Measurements from ENCODE around the gene ZNF462.
"Not testable (repeated sequence)": the region's sequence is repeated elsewhere in the genome, so short reads cannot be mapped to it uniquely, and the experiment has no call there.

Gene ZNF462

GRCh38 chr9:106981396-106982287, 118.7 kb downstream of the ZNF462 start:
- Histone ChIP-seq H3K4me3 (no peak overlapping the region), H3K4me1 (no peaks in the 10 kb centered on the region), H3K9me3 (no peaks in the 10 kb centered on the region), H3K9ac (no peak overlapping the region), H4K20me1 (no peaks in the 10 kb centered on the region), H3K27me3 (no peaks in the 10 kb centered on the region), H3K4me2 (no peak overlapping the region), H3K36me3 (peaks cover 29% of the 10 kb centered on the region), H3K27ac (no peak overlapping the region)
- TF ChIP-seq Cebpa-rat (IDR thresholded peaks at IDR 0.05), result no peak

GRCh38 chr9:106982636-106983035, 119.7 kb downstream of the ZNF462 start:
- H3K4me2 ChIP-seq, result no peak overlapping the region
- no peak overlapping the region for H3K27ac ChIP-seq
- no peak overlapping the region for H3K4me3 ChIP-seq
- H4K20me1 ChIP-seq, result no peaks in the 10 kb centered on the region
- H3K36me3 ChIP-seq, result peaks cover 20% of the 10 kb centered on the region; the same call in 1 of the 2 replicates
- H3K4me1 ChIP-seq, result no peaks in the 10 kb centered on the region
- no peaks in the 10 kb centered on the region for H3K27me3 ChIP-seq
- no peak overlapping the region for H3K9ac ChIP-seq
- no peak for TF ChIP-seq Cebpa-rat (IDR thresholded peaks at IDR 0.05)
- no peaks in the 10 kb centered on the region for H3K9me3 ChIP-seq

GRCh38 chr9:106983346-106983745, 120.4 kb downstream of the ZNF462 start:
- Histone ChIP-seq H3K27ac (no peak overlapping the region), H3K36me3 (peaks cover 25% of the 10 kb centered on the region)

GRCh38 chr9:106989904-106990303, 126.9 kb downstream of the ZNF462 start:
- H3K9me3 ChIP-seq, H3K27ac ChIP-seq, H3K4me2 ChIP-seq, H3K27me3 ChIP-seq, H3K9ac ChIP-seq, H3K4me1 ChIP-seq, H4K20me1 ChIP-seq, H3K4me3 ChIP-seq: not testable (repeated sequence)
- H3K36me3 ChIP-seq, result peaks cover 23% of the 10 kb centered on the region

More at GRCh38 chr9:106983346-106983745, 120.4 kb downstream of the ZNF462 start:
- no peak for TF ChIP-seq Cebpa-rat (IDR thresholded peaks at IDR 0.05)
- Histone ChIP-seq H3K4me1 (no peaks in the 10 kb centered on the region), H4K20me1 (no peaks in the 10 kb centered on the region), H3K4me3 (no peak overlapping the region), H3K9me3 (0 out of 2 replicates have a peak, but pooled peaks cover 5% of the 10 kb centered on the region), H3K9ac (no peak overlapping the region), H3K27me3 (no peaks in the 10 kb centered on the region), H3K4me2 (no peak overlapping the region)

- no peak overlapping the region for H3K27ac ChIP-seq
- H3K36me3 ChIP-seq, result peaks cover 19% of the 10 kb centered on the region
- H3K4me1 ChIP-seq, result no peaks in the 10 kb centered on the region
- H3K4me3 ChIP-seq, result no peak overlapping the region
- no peak for TF ChIP-seq Cebpa-rat (IDR thresholded peaks at IDR 0.05)
- no peak overlapping the region for H3K9ac ChIP-seq
- 0 out of 2 replicates have a peak, but pooled peaks cover 6% of the 10 kb centered on the region for H3K9me3 ChIP-seq
- no peak overlapping the region for H3K4me2 ChIP-seq
- no peaks in the 10 kb centered on the region for H4K20me1 ChIP-seq
- H3K27me3 ChIP-seq, result no peaks in the 10 kb centered on the region
Measured at GRCh38 chr9:106992186-106992585, 129.2 kb downstream of the ZNF462 start.

- Histone ChIP-seq H3K4me3 (no peak overlapping the region), H3K36me3 (peaks cover 11% of the 10 kb centered on the region), H3K27ac (no peak overlapping the region), H3K4me1 (no peaks in the 10 kb centered on the region), H4K20me1 (no peaks in the 10 kb centered on the region), H3K27me3 (no peaks in the 10 kb centered on the region), H3K9me3 (no peaks in the 10 kb centered on the region), H3K4me2 (no peak overlapping the region), H3K9ac (no peak overlapping the region)
- TF ChIP-seq Cebpa-rat (IDR thresholded peaks at IDR 0.05), result no peak
Measured at GRCh38 chr9:106993603-106994002, 130.6 kb downstream of the ZNF462 start.

GRCh38 chr9:106994463-106994862, 131.5 kb downstream of the ZNF462 start:
- H3K9me3 ChIP-seq, result no peaks in the 10 kb centered on the region
- no peak overlapping the region for H3K9ac ChIP-seq
- no peak for TF ChIP-seq Cebpa-rat (IDR thresholded peaks at IDR 0.05)
- H3K27ac ChIP-seq, result no peak overlapping the region
- no peaks in the 10 kb centered on the region for H4K20me1 ChIP-seq
- H3K27me3 ChIP-seq, result no peaks in the 10 kb centered on the region
- no peak overlapping the region for H3K4me3 ChIP-seq
- peaks cover 4% of the 10 kb centered on the region; the same call in 1 of the 2 replicates for H3K36me3 ChIP-seq
- H3K4me2 ChIP-seq, result no peak overlapping the region
- no peaks in the 10 kb centered on the region for H3K4me1 ChIP-seq

- Histone ChIP-seq H3K36me3 (0 out of 2 replicates have a peak, but pooled peaks cover 5% of the 10 kb centered on the region), H3K27me3 (no peaks in the 10 kb centered on the region), H3K9me3 (no peaks in the 10 kb centered on the region), H3K4me3 (no peak overlapping the region), H3K27ac (no peak overlapping the region), H3K4me1 (no peaks in the 10 kb centered on the region), H3K9ac (no peak overlapping the region), H3K4me2 (no peak overlapping the region), H4K20me1 (no peaks in the 10 kb centered on the region)
- TF ChIP-seq Cebpa-rat (IDR thresholded peaks at IDR 0.05), result no peak
Measured at GRCh38 chr9:107000218-107000617, 137.3 kb downstream of the ZNF462 start.

GRCh38 chr9:107005201-107005600, 142.2 kb downstream of the ZNF462 start:
- 0 out of 2 replicates have a peak, but pooled peaks cover 3% of the 10 kb centered on the region for H3K9me3 ChIP-seq
- H4K20me1 ChIP-seq, result no peaks in the 10 kb centered on the region
- no peaks in the 10 kb centered on the region for H3K4me1 ChIP-seq
- H3K27ac ChIP-seq, result no peak overlapping the region
- no peaks in the 10 kb centered on the region for H3K27me3 ChIP-seq
- no peak for TF ChIP-seq Cebpa-rat (IDR thresholded peaks at IDR 0.05)
- no peak overlapping the region for H3K4me2 ChIP-seq
- H3K4me3 ChIP-seq, result no peak overlapping the region
- H3K36me3 ChIP-seq, result peaks cover 22% of the 10 kb centered on the region
- no peak overlapping the region for H3K9ac ChIP-seq

GRCh38 chr9:107007402-107007801, 144.4 kb downstream of the ZNF462 start:
- H3K27ac ChIP-seq, result no peak overlapping the region
- no peak overlapping the region for H3K4me3 ChIP-seq
- no peak overlapping the region for H3K9ac ChIP-seq
- no peak for TF ChIP-seq Cebpa-rat (IDR thresholded peaks at IDR 0.05)
- peaks cover 34% of the 10 kb centered on the region for H3K36me3 ChIP-seq
- no peak overlapping the region for H3K4me2 ChIP-seq
- no peaks in the 10 kb centered on the region for H4K20me1 ChIP-seq
- no peaks in the 10 kb centered on the region for H3K4me1 ChIP-seq
- H3K9me3 ChIP-seq, result peaks cover 21% of the 10 kb centered on the region
- H3K27me3 ChIP-seq, result no peaks in the 10 kb centered on the region
